ENCODE data around the gene ETS1.
"Not testable (repeated sequence)": the region's sequence is repeated elsewhere in the genome, so short reads cannot be mapped to it uniquely, and the experiment has no call there.

Gene ETS1

DNA sequence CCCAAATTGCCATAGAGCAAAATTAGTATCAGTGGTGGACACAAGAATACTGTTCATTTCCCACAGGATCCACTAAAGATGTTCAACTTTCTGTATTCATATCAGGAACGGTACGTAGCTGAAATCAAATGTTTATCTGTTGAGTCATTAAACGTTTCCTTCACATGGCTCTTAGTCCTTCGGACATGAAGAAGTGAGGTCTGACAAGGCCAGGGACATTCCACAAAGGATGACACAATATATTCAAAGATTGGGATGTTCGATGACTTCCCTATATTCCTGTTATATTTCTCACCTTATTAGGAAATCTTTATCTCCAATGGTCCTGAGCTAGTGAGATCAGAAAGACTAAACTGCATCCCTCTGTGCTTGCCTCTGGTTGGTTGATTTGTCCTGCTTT is 129.0 kb downstream of the ETS1 start:
- no peak for DNase-seq

DNA sequence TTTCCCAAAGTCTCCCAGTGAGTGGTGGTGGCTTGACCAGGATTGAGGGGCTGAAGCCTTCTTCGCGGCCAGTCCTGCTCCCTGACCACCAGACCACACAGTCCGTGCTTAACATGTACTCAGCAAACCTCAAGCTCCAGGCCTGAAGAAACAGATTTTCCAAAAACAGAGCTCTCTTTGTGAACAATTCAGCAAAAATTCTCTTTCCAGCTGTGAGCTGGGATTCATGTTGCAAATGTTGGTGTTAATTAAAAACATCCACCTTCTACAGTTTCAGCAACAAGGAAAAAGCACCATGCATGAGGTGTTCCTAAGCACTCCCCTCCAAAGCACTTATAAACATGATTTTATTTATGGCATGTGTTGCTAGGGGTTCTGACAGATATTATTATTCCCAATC is 129.5 kb downstream of the ETS1 start:
- DNase-seq = no peak

DNA sequence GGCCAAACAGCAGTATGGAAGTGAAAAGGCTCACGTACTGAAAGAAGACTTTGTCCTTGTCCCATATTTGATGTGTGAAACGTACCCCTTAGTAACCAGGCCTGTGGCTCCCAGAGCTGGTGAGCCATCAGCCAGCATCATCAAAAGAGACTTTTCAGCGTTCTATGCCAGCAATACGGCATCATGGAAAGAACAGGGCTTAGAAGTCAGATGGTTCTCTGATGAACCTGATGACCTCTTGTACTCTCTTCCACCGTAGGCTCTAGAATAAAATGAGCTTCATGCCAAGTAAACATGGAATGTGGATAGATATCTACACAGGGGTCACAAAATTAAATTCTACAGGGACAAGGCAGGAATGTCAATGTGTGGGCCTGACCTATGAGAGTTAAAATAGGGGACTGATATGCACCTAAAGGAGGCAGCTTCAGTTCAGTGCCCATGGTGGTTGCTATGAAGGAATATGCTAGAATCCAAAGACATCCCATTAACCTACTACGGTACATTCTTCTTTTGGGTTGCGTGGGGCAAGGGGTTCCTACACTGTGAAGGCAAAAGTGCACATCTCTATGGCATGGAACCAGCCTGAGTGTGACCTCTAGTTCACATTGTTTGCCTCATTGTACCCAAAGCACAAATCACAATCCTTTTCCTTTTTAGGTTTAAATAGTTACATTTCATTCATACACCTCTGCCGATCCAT is 130.6 kb downstream of the ETS1 start:
- no peak for DNase-seq

DNA sequence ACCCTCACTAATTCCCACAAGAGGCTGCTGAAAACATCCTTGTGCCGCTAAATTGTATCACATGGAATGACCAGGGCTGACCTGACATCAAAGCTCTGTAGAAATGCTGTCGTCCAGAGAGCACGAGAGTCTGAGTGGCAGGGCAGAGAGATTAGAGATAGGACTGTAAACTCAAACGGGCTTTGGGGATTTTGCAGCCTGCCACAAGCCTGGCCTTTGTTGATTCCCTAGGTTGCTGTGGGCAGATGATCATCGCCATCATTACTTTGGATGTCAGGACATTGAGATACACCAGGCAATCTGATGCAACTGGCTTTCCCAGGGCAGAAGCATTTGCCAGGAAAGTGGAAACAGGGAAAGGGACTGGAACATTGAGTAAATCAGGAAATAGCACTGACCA is 131.6 kb downstream of the ETS1 start:
- no peak for DNase-seq

DNA sequence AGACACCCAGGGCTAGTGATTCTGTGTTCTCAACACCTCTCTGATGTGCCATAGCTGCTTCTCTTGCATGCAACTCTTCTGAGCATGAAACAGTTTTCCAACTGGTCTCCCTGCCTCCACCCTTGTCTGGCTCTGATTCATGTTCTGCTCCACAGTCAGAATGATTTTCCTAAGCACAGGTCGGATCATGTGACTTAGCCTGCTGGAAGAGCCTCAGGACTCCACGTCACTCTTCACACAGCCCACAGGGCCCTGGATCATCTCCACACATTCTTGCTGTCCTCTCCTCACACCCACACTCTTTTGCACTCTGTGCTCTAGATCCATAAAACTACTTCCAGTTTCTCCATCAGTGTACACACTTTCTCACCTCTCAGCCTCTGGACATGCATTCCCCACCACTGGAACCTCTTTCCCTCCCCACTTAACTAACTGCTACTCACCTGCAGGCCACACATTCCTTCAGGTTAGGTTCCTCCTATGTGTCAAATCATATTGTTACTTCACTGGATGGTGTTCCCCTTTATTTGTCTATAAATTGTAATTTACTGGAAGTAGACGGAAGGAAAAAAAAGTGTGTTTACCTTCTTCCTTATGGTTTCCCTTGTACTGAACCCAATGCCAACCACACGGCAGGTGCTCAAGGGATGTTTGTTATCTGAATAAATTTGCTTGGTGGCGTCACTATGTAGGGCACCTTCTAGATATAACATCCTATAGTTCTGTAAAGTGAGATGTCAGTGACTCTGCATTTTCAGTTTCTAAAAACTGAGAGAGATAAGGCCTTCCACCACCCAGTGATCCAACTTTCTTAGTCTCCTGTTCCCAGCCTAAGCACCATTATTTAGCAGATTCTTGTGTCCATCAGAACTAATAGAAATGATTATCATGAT is 133.7 kb downstream of the ETS1 start:
- no peak for DNase-seq

DNA sequence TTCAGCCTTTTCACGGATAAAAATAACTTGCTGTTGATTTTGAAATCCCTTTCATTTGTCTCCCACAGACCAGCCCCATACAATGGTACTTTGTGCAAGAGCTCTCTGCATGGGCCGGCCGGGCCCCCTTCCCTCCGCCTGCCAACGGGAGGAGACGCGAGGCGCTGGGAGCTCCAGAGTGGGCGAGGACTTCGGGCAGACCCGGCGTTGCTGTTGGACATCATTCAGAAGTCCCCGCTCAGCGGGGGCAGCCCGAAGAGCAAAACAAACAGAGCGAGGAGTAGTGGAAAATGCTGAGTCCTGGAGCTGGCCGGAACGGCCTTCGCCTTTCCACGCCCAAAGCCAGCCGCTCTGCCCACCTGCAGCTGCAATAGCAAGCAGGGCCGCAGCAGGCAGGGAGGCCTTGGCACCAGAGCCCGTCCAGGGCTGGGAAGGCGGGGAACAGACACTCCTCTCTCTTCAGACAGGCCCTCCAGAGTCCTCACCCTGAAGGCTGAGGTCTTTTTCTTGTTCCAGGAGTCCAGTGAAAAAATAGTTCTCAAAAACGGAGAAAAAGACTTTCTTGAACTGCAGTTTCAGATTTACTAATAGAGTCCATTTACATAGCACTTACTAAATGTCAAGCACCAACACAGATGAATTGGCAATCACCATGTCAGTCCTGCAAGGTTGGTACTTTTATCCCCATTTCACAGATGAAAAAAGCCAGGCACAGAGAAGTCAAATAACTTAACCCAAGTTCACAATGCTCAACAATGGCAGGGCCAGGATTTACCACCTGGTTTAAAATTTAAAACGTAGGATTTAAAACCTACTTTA is 135.5 kb downstream of the ETS1 start:
- no peak for DNase-seq

DNA sequence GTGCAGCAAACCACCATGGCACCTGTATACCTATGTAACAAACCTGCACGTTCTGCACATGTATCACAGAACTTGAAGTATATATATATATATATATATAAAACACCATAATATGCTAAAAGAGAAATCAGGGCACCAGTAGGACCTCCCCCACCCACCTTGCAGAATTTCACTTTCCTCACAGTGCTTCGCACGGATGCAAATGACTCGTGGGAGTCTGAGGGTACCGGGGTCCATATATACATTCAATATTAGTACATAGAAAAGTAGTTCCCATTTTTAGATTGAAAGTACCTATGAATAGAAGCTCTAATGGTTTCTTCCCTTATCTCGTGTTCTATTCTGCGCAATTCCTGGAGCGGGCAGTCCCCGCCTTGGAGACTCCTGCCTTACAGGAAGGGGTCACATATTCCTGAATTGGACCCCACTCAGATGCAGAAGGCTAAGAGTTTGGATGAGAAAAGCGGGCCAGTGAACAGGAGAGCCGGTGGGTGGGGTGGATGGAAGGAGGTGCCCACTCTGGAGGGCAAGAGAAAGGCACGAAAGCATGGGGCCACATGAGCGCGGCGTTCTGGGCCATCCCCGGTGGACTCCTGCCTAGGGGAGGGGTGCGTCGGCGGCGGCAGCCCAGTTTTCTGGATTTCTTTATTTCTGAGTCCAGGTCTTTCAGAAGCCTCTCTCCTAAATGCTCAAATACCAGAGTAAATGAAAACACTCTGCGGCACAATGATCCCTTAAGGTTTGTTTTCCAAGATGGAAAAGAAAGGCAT is 136.3 kb downstream of the ETS1 start:
- no peak for DNase-seq

DNA sequence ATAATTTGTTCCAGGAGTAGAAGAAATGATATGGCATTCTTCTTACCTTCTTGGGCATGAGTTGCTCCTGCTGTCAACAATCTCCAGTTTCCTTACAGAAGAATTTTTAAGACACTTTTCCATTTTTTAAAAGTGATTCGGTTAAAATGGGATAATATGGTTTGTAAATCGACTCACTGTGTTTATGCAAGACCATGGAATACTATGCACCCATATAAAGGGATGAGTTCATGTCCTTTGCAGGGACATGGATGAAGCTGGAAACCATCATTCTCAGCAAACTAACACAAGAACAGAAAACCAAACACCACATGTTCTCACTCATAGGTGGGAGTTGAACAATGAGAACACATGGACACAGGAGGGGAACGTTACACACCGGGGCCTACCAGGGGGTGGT is 136.9 kb downstream of the ETS1 start:
- not testable (repeated sequence) for DNase-seq

DNA sequence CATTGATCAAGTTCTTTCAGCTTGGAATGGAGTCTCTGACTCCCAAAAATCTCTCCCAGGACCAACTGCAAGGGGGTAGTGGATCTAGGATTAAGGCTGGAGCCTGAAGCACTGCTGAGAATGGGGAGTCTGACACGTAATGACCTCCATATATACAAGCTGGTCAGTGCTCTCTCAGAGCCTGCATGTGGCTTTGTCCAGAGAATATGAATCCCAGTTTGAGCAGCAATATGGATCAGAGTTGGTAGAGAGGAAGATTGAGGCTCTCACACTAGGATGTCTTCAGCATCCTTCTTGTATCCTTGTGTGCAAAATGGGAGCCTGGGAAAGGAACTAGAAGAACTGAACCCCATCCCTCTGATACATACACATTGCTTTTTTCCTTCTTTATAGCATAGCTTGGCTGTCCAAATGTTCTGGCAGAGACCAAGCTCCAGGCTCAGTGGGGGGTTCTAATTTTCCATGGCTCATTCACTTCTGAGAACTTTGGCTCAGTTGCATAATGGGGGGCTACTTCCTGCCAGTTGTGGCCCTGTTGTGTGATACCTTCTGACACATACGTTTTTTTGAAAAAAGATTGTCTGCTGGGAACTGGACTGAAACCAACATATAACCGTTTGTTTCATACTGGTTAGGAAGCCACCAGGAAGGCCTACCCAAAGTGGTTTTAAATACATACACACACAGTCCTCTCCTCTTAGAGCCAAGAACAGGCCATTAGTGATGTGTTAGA is 138.2 kb downstream of the ETS1 start:
- no peak for DNase-seq

DNA sequence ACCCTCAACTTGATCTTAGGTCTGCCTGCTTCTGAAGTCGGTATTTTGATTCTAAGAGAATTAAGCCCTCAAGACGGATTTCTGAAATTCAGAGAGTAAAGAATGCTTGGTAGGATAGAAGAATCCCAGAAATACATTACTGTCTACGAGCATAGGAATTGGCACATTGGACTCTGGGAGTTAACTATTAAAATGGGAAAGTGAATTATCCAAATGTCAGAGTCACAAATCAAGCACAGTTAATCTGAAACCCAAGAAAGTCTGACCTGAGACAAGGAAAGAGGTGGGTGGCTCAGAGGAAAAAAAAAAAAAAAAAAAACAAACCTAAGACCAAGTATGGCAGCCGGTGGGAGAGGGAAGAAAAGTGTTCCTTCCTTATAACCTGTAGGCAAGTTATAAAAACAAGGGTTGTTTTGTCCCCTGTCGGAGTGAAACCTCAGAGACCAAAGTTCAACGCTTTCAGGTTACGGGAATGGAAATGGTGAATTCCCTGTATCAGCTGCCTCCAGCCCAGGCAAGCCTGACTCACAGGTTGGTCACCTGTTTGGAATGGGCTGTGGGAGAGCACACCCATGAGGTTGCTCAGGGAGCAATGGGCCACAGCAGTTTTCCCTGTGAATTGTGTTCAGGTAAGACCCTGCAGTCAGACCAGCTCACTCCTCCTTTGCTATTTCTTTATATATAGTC is 139.0 kb downstream of the ETS1 start:
- DNase-seq = no peak

DNA sequence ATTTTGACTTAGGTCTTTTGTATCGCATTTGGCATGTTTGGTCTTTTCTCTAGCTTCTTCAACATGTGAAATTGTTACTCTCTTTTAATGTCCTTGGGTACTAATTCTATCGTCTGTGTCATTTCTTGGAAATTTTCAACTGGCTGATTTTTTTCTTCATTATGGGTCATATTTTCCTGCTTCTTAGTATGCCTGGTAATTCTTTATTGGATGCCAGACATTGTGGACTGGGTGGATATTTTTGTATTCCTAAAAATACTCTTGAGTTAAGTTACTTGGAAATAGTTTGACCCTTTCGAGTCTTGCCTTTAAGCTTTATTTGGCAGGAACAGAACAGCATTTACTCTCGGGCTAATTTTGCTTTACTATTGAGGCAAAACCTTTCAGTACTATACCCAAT is 140.1 kb downstream of the ETS1 start:
- no peak for DNase-seq

DNA sequence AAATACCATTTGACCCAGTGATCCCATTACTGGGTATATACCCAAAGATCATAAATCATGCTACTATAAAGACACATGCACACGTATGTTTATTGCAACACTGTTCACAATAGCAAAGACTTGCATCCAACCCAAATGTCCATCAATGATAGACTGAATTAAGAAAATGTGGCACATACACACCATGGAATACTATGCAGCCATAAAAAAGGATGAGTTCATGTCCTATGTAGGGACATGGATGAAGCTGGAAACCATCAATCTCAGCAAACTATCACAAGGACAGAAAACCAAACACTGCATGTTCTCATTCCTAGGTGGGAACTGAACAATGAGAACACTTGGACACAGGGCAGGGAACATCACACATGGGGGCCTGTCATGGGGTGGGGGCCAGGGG is 141.4 kb downstream of the ETS1 start:
- DNase-seq = not testable (repeated sequence)

DNA sequence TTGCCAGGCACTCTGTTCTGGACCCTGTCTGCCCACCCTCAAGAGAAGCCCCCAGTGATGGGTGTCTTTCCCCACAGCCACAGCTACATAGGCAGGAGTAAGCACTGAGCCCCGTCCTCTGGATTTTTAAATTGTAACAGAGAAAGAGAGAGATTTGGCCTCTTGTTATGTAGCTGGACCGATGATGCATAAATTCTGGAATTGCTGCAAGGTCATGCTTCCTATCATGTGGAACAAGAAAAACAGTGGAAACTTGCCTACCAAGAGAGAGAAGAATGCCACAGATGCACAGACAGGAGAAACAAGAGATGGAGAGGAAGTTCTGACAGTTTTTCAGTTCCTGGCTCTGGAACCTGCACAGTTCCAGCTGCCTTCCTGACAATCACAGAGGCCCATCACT is 150.2 kb downstream of the ETS1 start:
- DNase-seq = no peak

DNA sequence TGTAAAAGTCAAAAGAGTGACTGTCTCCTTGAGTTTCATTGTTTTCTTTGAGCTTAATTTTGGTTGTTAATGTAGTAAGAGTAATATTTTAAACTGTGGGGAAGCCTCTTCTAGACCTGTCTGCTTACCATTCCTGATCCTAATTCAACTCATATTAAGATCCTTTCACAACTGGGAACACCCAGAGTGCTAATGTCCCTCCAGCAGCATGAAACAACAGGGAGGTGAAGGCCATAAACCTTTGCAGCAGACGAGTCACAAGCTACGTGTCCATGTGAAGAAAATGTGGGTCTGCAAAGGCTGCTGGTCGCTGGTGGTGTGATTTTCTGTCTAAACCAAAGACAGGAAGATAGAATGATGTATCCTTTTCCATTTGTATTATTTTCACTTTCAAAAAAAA is 152.5 kb downstream of the ETS1 start:
- DNase-seq = no peak

DNA sequence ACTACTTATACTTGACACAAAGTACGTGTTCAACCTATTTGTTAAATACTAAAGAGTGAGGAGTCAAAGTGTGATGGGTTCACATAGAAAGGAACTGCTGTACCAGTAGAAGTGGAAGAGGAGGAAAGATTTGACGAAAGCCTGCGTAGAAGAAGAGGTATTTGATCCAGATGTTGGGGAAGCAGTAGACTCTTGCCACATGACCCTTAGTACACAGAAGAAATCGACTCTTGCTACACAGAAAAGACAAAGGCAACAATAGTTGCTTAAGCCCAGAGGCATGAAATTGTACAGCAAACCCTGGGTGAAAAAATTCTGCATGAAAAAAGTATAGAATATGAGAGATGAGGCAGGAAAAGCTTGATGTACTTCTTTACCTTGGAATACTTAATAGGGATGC is 152.9 kb downstream of the ETS1 start:
- no peak for DNase-seq

DNA sequence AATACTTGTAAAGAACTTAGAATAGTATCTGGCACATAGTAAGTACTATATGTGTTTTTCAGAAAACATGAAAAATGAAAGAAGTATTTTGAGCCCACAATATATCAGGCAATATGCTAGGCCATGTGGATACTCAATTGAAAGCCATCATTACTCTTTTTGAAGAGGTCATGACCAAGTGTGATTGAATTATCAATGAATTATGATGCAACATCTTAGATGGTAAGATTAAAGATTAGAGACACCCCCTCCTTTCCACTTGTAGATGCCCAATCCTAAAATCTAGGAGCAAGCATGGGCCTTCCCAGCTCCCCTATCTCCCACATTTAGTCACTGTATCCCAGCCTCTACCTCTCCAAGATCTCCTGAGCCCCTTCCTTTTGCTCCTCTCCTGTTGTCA is 154.4 kb downstream of the ETS1 start:
- no peak for DNase-seq

DNA sequence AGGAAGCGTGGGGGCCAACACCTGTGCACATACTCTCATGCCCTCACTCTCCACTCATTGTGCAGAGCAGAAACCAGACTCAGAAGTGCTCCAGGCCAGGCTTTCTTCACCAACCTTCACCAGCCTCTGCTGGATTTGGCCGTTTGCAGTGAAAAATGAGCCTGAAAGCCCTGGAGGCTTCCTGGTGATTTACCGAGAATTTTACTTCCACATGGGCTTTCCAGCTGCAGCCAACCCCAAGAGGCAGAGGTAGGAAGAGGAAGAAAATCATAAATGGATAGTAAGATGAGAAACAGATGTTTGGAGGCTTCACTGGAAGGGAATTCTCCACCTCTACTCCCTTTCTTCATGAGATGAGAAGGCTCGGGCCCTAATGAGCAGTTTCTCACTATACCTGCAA is 155.4 kb downstream of the ETS1 start:
- DNase-seq = no peak

DNA sequence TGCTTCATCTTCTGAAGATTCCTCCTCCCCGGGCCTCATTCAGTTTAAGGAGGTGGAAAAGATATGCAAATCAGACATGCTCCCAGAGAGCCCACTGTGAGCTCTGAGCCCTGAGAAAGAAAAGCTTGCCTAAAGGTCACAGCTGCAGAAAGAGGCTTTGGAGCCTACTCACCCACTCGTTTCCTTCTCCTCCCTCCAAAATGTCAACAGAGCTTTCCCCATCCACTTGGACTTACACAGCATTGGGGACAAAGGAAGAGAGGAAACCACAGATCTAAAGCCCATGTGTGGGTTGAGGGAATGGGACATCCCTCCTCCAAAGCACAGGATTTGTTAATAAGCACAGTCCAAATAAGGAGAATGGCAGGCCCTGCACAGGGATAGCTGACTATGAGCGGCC is 158.4 kb downstream of the ETS1 start:
- DNase-seq = no peak

DNA sequence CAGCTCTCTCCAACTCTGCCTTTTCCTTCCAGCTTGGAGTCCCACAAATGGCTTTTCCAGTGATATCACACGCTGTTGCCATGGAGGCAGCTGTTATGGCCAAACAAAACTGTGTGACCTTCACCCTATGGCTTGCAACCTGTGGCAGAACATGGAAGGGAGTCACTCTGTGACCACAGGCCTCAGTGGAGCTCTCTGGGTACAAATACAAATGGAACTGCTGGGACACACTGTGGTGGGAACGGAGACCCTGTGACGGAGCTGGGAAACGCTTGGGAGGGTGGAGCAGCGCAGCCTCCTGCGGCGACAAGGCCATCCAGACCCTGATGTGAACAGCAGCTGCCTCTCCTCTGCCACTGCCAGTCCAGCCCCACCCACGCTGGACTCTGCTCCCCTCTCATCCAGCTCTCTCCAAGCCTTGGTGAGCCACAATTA is 162.5 kb downstream of the ETS1 start:
- DNase-seq = no peak

DNA sequence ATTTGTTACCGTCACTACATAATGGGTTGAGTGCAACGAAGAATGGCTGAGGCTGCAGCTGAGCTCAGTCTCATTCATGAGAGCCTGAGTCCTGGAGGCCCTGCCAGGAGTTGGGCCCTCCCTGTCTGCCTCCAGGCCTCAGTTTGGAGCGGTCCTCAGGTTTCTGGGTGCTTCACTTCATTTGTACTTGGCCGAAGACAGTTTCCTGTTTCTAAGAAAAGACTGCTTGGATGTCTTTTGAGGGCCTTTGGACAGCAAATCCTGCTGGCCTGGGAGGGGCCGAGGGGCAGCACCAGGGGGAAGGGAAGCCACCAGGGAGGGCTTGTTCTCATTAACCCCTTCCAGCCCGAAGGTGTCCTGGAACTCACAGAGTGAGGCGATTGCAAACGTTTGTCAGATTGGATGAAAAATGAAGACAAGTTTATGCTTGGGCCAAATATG is 163.1 kb downstream of the ETS1 start:
- no peak for DNase-seq
